ENCODE results near the gene LDLRAD4. TPM values are rescaled to one million over a fixed set of nuclear protein-coding genes. Genes with fewer than 3 reads are reported as not detected.
A peak's percentile ranks its signal among the peaks of the same experiment; 100 is the strongest.

LDLRAD4 gene
- total RNA-seq (100 to 1,000 TPM; 112 to 120 TPM), total RNA-seq (169 to 215 reads per million in 2 donors)

DNA sequence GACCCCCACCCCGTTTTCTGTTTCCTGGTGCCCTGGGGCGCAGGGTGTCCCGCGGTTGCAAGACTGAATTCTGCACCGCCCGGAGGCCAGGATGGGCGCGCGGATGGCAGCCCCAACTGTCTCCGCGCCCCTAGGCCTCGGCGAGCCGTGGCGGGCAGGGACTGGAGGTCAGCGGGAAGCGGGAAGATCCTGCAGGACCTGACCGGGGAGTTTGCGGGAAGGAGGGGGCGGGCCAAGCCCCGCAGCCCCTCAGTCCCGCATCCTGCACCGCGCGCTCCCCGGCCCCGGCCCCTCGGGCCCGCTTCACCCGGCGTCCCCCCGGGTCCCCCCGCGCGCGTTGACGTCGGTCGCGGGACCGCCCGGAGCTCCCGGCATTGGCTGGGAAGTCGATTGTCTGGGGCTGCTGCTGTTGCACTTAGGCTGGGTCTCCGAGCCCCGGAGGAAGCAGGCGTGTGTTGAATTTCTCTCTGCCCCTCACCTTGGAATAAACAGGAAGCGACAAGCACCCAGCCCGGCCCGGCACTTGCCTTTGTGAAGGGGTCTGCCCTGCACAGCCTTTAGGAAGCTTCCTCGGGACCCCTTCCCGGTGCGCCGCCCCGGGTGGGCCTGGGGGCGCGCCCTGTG is at the start of gene LDLRAD4:
LDLRAD4 (plus strand) TSS at position 393 of the 624 bp plus-strand sequence.
- DNase-seq (peak; percentile 26 to 37 (median 28)), ATAC-seq (peak; percentile 17)
- no peaks in the 10 kb centered on the region for H3K9me3 ChIP-seq (ENCODE audit: control insufficient read depth, low read length, poor library complexity, severe bottlenecking)
- H3K4me3 Mint-ChIP-seq = peak within 1 kb of the TSS; percentile 87
- H3K27ac Mint-ChIP-seq = peak within 1 kb of the TSS; percentile 83
- H3K36me3 Mint-ChIP-seq (ENCODE audit: low read depth) = no peaks in the 10 kb centered on the region
- H3K4me1 Mint-ChIP-seq = peaks cover 31% of the 10 kb centered on the region
- peaks cover 21% of the 10 kb centered on the region for H3K27me3 Mint-ChIP-seq

DNA sequence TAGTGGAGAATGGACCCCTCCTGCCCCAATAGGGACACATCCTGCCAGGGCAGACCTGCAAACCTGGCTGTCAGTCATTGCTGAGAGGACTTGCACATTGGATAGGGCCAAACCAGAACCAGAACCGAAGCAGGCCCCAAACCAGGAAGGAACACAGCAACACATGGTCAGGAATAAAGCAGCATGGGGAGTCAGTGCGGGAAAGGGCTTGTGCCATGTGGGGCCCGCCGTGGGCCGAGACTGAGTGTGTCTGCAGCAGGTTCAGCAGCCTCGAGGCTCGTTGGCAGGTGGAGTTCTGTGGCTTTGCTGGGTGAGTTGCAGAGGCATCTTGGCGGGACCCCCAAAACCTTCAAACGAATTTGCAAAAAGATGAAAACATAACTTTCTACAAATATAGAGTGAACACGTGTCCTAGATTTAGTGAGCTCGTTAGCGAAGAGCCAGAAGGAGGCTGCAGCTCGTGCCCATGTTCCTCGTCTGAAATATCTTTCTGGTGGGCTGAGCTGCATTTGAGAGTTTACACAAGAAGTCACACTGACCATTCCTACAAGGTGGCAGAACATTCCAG is 44.9 kb upstream of the LDLRAD4 start:
- Mint-ChIP-seq H3K27ac (no peak overlapping the region), H3K4me1 (peaks cover 3% of the 10 kb centered on the region), H3K27me3 (peaks cover 14% of the 10 kb centered on the region), H3K36me3 (ENCODE audit: low read depth) (no peaks in the 10 kb centered on the region), H3K4me3 (no peak overlapping the region)
- ATAC-seq = no peak
- H3K9me3 ChIP-seq (ENCODE audit: control insufficient read depth, low read length, poor library complexity, severe bottlenecking) = no peaks in the 10 kb centered on the region
- no peak for DNase-seq

- ATAC-seq (no peak), DNase-seq (no peak)
- H3K4me1 Mint-ChIP-seq = peaks cover 5% of the 10 kb centered on the region
- H3K9me3 ChIP-seq (ENCODE audit: control insufficient read depth, low read length, poor library complexity, severe bottlenecking) = no peaks in the 10 kb centered on the region
- no peak overlapping the region for H3K27ac Mint-ChIP-seq
- peaks cover 6% of the 10 kb centered on the region for H3K27me3 Mint-ChIP-seq
- no peaks in the 10 kb centered on the region for H3K36me3 Mint-ChIP-seq (ENCODE audit: low read depth)
- H3K4me3 Mint-ChIP-seq = no peak overlapping the region
Observed at GRCh38 chr18:13175266-13175665, 43.3 kb upstream of the LDLRAD4 start.

DNA sequence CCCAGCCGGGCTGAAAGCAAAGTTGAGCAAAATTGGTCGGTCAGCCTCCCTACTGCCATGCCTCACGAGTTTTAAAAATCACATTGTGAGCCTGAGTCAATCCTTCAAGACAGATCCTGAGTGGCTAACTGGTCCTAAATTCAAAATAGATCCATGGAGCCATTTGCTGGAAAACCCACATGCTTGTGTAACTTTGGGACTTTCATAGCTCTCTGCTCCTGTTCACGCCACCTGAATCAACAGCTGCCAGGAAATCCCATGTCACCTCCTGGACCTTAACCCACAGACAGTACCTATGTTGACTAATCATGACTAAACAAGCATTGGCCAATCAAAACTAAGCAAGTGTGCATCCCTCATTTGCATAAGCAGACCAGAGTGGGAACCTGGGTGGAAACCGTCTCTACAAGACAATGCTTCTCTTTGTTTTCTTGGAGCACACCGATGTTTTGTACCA is 42.8 kb upstream of the LDLRAD4 start:
- Mint-ChIP-seq H3K36me3 (ENCODE audit: low read depth) (no peaks in the 10 kb centered on the region), H3K27me3 (peaks cover 11% of the 10 kb centered on the region), H3K27ac (no peak overlapping the region), H3K4me3 (no peak overlapping the region), H3K4me1 (peaks cover 5% of the 10 kb centered on the region)
- DNase-seq (no peak), ATAC-seq (no peak)
- no peaks in the 10 kb centered on the region for H3K9me3 ChIP-seq (ENCODE audit: control insufficient read depth, low read length, poor library complexity, severe bottlenecking)

DNA sequence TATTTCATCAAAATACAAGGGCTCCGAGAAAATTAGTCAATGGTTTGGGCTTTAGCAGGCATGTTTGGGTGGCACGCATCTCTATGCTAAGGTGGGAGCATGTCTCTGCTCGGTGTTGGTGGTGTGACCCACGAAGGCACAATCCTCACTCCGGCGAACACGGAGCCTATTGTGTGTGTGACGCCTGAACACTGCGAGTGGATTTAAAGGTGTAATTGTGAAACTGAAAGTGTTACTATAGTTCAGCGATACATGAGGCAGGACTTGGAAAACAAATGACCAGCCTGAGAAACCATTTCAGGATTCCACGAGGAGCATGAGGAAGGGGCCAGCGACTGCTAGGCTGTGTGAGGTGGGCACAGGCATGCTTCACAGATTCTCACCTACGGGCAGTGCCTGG is 41.7 kb upstream of the LDLRAD4 start:
- peaks cover 7% of the 10 kb centered on the region for H3K4me1 Mint-ChIP-seq
- no peaks in the 10 kb centered on the region for H3K9me3 ChIP-seq (ENCODE audit: control insufficient read depth, low read length, poor library complexity, severe bottlenecking)
- DNase-seq = no peak
- H3K4me3 Mint-ChIP-seq = peak overlapping the region; percentile 52
- no peak for ATAC-seq
- peaks cover 17% of the 10 kb centered on the region for H3K27me3 Mint-ChIP-seq
- no peaks in the 10 kb centered on the region for H3K36me3 Mint-ChIP-seq (ENCODE audit: low read depth)
- H3K27ac Mint-ChIP-seq = no peak overlapping the region

- no peak for ATAC-seq
- H3K9me3 ChIP-seq (ENCODE audit: control insufficient read depth, low read length, poor library complexity, severe bottlenecking) = no peaks in the 10 kb centered on the region
- Mint-ChIP-seq H3K27me3 (peaks cover 19% of the 10 kb centered on the region), H3K36me3 (ENCODE audit: low read depth) (no peaks in the 10 kb centered on the region), H3K27ac (no peak overlapping the region), H3K4me1 (peaks cover 7% of the 10 kb centered on the region), H3K4me3 (no peak overlapping the region)
- DNase-seq = no peak
Observed at GRCh38 chr18:13178197-13178596, 40.4 kb upstream of the LDLRAD4 start.

DNA sequence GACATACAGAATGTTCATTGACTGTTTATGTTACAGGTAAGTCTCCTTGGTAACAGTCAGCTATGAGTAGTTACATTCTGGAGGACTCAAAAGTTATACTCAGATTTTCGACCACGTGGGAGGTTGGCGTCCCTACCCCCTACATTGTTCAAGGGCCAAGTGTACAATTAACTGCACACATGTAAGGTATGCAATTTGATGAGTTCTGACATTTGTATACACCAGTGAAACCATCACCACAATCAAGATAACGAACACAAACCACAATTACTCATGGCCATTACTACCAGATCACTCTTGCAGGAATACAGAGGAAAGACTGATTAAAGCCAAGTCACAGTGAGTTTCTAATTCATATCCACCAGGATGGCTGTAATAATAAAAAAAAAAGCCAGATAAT is 39.6 kb upstream of the LDLRAD4 start:
- no peak for ATAC-seq
- DNase-seq = no peak
- H3K36me3 Mint-ChIP-seq (ENCODE audit: low read depth) = peaks cover under 1% of the 10 kb centered on the region
- no peak overlapping the region for H3K4me3 Mint-ChIP-seq
- H3K27ac Mint-ChIP-seq = no peak overlapping the region
- no peaks in the 10 kb centered on the region for H3K9me3 ChIP-seq (ENCODE audit: control insufficient read depth, low read length, poor library complexity, severe bottlenecking)
- H3K27me3 Mint-ChIP-seq = peaks cover 19% of the 10 kb centered on the region
- peaks cover 7% of the 10 kb centered on the region for H3K4me1 Mint-ChIP-seq

DNA sequence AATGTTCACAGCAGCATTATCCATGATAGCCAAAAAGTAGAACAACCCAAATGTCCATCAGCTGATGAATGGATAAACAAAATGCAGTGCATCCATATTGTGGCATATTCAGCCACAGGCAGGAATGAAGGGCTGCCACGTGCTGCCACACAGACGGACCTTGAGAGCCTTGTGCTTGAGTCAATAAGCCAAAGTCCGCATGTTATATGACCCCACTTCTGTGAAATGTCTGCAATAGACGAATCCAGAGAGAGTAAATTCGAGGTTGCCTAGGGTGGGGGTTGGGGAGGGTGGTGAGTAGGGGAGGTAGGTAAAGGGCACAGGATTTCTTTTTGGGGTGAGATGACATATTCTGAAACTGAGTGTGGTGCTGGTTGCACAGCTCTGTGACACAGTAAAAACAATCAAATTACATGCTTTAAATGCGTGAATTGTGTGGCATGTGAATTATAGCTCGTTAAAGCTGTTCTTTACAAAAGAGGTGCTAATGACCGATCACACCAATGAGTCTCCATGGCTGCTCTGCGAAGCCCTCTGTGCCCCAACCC is 38.9 kb upstream of the LDLRAD4 start:
- H3K4me1 Mint-ChIP-seq = peaks cover 7% of the 10 kb centered on the region
- peaks cover 19% of the 10 kb centered on the region for H3K27me3 Mint-ChIP-seq
- no peak overlapping the region for H3K4me3 Mint-ChIP-seq
- ATAC-seq = no peak
- H3K36me3 Mint-ChIP-seq (ENCODE audit: low read depth) = peaks cover 3% of the 10 kb centered on the region
- DNase-seq = no peak
- no peaks in the 10 kb centered on the region for H3K9me3 ChIP-seq (ENCODE audit: control insufficient read depth, low read length, poor library complexity, severe bottlenecking)
- no peak overlapping the region for H3K27ac Mint-ChIP-seq

DNA sequence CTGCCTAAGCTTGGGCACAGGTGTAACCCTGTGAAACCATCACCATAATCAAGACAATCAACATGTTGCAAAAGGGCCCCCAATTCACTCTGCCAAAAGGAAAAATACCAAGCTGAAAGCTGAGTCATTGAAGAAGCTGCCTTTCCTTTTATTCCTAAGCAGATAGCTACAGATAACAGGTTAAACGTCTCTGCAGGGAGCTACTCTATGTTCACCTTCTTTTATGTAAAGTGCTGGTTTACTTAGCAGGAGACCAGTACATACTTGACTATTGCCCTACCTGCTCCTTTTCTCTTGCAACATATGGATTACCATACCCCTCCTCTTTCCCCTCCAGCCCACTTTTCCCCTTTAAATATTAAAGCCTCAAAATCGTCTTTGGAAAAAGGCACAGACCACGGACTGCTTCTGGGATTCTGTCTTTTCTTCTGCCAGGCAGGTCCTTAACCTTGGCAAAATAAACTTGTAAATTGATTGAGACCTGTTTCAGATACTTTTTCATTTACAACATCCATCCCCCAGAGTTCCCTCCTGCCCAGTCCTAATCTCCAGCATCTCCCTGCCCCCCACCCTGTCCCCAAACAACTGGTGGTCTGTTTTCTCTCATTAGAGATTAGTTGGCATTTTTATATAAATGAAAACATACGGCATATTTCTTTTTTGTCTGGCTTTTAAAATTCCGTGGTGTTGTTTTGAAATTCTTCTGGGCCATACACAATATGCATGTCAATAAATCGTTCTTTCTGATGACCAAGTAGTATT is 37.8 kb upstream of the LDLRAD4 start:
- peaks cover 3% of the 10 kb centered on the region for H3K36me3 Mint-ChIP-seq (ENCODE audit: low read depth)
- peak overlapping the region; percentile 16 for H3K27ac Mint-ChIP-seq
- DNase-seq (no peak), ATAC-seq (no peak)
- H3K9me3 ChIP-seq (ENCODE audit: control insufficient read depth, low read length, poor library complexity, severe bottlenecking) = no peaks in the 10 kb centered on the region
- no peak overlapping the region for H3K4me3 Mint-ChIP-seq
- H3K4me1 Mint-ChIP-seq = peaks cover 7% of the 10 kb centered on the region
- peaks cover 19% of the 10 kb centered on the region for H3K27me3 Mint-ChIP-seq

DNA sequence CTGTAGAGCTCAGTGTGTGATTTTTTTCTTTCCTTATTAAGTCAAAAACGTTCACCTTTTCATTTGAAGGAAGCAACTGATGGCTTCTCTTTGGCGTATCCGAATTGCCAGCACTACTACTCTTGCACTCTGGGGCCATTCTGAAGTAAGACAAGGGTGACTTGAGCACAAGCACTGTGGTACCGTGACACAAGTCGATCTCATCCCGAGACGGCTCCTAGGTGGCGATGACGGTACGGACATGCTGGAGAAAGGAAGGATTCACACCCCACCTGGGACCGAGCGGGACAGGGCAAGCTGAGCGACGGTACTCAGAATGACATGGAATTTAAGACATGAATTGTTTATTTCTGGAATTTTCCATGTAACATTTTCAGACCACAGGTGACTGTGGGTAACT is 36.8 kb upstream of the LDLRAD4 start:
- H3K4me3 Mint-ChIP-seq = no peak overlapping the region
- no peak overlapping the region for H3K27ac Mint-ChIP-seq
- peaks cover 7% of the 10 kb centered on the region for H3K4me1 Mint-ChIP-seq
- H3K36me3 Mint-ChIP-seq (ENCODE audit: low read depth) = peaks cover 3% of the 10 kb centered on the region
- DNase-seq (no peak), ATAC-seq (no peak)
- H3K9me3 ChIP-seq (ENCODE audit: control insufficient read depth, low read length, poor library complexity, severe bottlenecking) = no peaks in the 10 kb centered on the region
- H3K27me3 Mint-ChIP-seq = peaks cover 19% of the 10 kb centered on the region

- Mint-ChIP-seq H3K4me1 (peaks cover 8% of the 10 kb centered on the region), H3K27me3 (peaks cover 27% of the 10 kb centered on the region), H3K4me3 (no peak overlapping the region), H3K27ac (peak overlapping the region; percentile 77), H3K36me3 (ENCODE audit: low read depth) (peaks cover 3% of the 10 kb centered on the region)
- H3K9me3 ChIP-seq (ENCODE audit: control insufficient read depth, low read length, poor library complexity, severe bottlenecking) = no peaks in the 10 kb centered on the region
- ATAC-seq (no peak), DNase-seq (no peak)
Observed at GRCh38 chr18:13183359-13183758, 35.2 kb upstream of the LDLRAD4 start.

GRCh38 chr18:13183790-13184189 is 34.8 kb upstream of the LDLRAD4 start:
- peaks cover 27% of the 10 kb centered on the region for H3K27me3 Mint-ChIP-seq
- DNase-seq (no peak), ATAC-seq (no peak)
- H3K36me3 Mint-ChIP-seq (ENCODE audit: low read depth) = peaks cover 3% of the 10 kb centered on the region
- H3K4me3 Mint-ChIP-seq = no peak overlapping the region
- no peaks in the 10 kb centered on the region for H3K9me3 ChIP-seq (ENCODE audit: control insufficient read depth, low read length, poor library complexity, severe bottlenecking)
- peaks cover 8% of the 10 kb centered on the region for H3K4me1 Mint-ChIP-seq
- no peak overlapping the region for H3K27ac Mint-ChIP-seq

DNA sequence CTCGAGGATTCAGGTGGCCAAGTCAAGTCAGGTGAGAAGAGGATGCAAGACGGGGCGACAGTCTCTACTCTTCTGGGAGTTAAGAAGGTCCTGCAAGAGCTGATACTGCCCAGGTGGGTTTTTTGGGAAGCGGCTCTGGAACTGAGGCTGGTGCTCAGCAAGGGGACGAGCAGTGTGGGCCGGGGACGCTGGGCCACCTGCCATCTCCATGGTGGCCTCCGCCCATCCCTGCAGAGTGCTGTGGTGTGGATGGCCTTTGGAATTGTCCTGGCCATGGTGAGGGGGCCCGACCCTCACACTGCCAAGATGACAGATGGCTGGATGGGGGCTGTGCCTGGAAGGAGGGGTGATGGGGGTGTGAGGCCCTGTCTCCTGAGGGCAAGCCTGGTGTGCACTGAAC is 34.2 kb upstream of the LDLRAD4 start:
- no peak overlapping the region for H3K4me3 Mint-ChIP-seq

More for the DNA sequence above, 34.2 kb upstream of the LDLRAD4 start:
- no peak for DNase-seq
- ATAC-seq = no peak
- H3K36me3 Mint-ChIP-seq (ENCODE audit: low read depth) = peaks cover 3% of the 10 kb centered on the region
- peaks cover 6% of the 10 kb centered on the region for H3K4me1 Mint-ChIP-seq
- no peaks in the 10 kb centered on the region for H3K9me3 ChIP-seq (ENCODE audit: control insufficient read depth, low read length, poor library complexity, severe bottlenecking)
- peaks cover 28% of the 10 kb centered on the region for H3K27me3 Mint-ChIP-seq
- no peak overlapping the region for H3K27ac Mint-ChIP-seq
